Liver (tissue), 9 donors: Measurements from ENCODE around the gene VPS52. TPM values are rescaled to one million over a fixed set of nuclear protein-coding genes. Genes with fewer than 3 reads are reported as not detected.

Experiments used
- DNase-seq: peaks from one replicate; pipeline ENCODE4 v3.0.0-alpha.2; 2017; ENCODE audit warnings: low spot score
- H3K27ac ChIP-seq, 2 donors: one replicate each; pipeline ENCODE4 v1.7.0; 2013; ENCODE audit warnings: inconsistent platforms in 2 of 2, low read length in 2 of 2, control low read depth in 1 of 2, low read depth in 1 of 2, mild to moderate bottlenecking in 1 of 2
- H3K27me3 ChIP-seq, 4 donors: one replicate each; pipeline versions ENCODE4 v1.6.1 to v1.7.0; 2013; ENCODE audit warnings: low read length in 3 of 4, inconsistent platforms in 1 of 4, mild to moderate bottlenecking in 1 of 4, moderate library complexity in 1 of 4; ENCODE audit not compliant: control insufficient read depth in 4 of 4, insufficient read depth in 4 of 4
- H3K36me3 ChIP-seq, 4 donors: one replicate each; pipeline versions ENCODE4 v1.6.1 to v1.7.0; 2013; ENCODE audit warnings: low read length in 3 of 4, mild to moderate bottlenecking in 3 of 4, low read depth in 1 of 4, moderate library complexity in 1 of 4; ENCODE audit not compliant: control insufficient read depth in 4 of 4, insufficient read depth in 3 of 4
- H3K4me1 ChIP-seq, 4 donors: one replicate each; pipeline versions ENCODE4 v1.6.1 to v1.7.0; 2013; ENCODE audit warnings: low read length in 3 of 4, mild to moderate bottlenecking in 3 of 4, moderate library complexity in 1 of 4; ENCODE audit not compliant: control insufficient read depth in 4 of 4, insufficient read depth in 4 of 4
- H3K4me3 ChIP-seq, 3 donors: one replicate each; pipeline versions ENCODE4 v1.6.1 to v1.7.0; 2013; ENCODE audit warnings: low read length in 3 of 3, control low read depth in 1 of 3, low read depth in 1 of 3, mild to moderate bottlenecking in 1 of 3
- H3K9ac ChIP-seq, 2 donors: one replicate each; pipeline ENCODE4 v1.7.0; 2013; ENCODE audit warnings: low read length in 2 of 2, mild to moderate bottlenecking in 2 of 2, moderate library complexity in 2 of 2, control low read depth in 1 of 2, low read depth in 1 of 2
- H3K9me3 ChIP-seq, 4 donors: one replicate each; pipeline versions ENCODE4 v1.6.1 to v1.7.0; 2013; ENCODE audit warnings: low read length in 3 of 4; ENCODE audit not compliant: control insufficient read depth in 4 of 4
- EGR1 ChIP-seq, 2 donors: IDR thresholded peaks; 2 replicates each; pipeline ENCODE4 v1.6.1; 2016 to 2018; ENCODE audit warnings: antibody characterized with exemption in 2 of 2, low read depth in 2 of 2
- FOXA1 ChIP-seq: IDR thresholded peaks from 2 replicates; pipeline ENCODE4 v1.6.1; 2016; ENCODE audit warnings: antibody characterized with exemption
- FOXA2 ChIP-seq: IDR thresholded peaks from 2 replicates; pipeline ENCODE4 v1.6.1; 2016; ENCODE audit warnings: antibody characterized with exemption
- GABPA ChIP-seq, 2 donors: IDR thresholded peaks in 1 of 2; conservative IDR thresholded peaks in 1 of 2; 2 replicates each; pipeline ENCODE4 v1.6.1; 2016; ENCODE audit warnings: antibody characterized with exemption in 2 of 2, mild to moderate bottlenecking in 1 of 2, moderate library complexity in 1 of 2
- HNF4A ChIP-seq, 2 donors: conservative IDR thresholded peaks; 2 replicates each; pipeline ENCODE4 v1.6.1; 2016; ENCODE audit warnings: antibody characterized with exemption in 2 of 2, mild to moderate bottlenecking in 2 of 2
- HNF4G ChIP-seq: IDR thresholded peaks from 2 replicates; pipeline ENCODE4 v1.6.1; 2016; ENCODE audit warnings: antibody characterized with exemption
- JUND ChIP-seq, 2 donors: IDR thresholded peaks; 2 replicates each; pipeline ENCODE4 v1.6.1; 2016; ENCODE audit warnings: antibody characterized with exemption in 2 of 2
- RAD21 ChIP-seq, 2 donors: IDR thresholded peaks; 2 replicates each; pipeline ENCODE4 v1.6.1; 2016; ENCODE audit warnings: antibody characterized with exemption in 2 of 2, mild to moderate bottlenecking in 2 of 2
- RXRA ChIP-seq, 2 donors: IDR thresholded peaks; 2 replicates each; pipeline ENCODE4 v1.6.1; 2017 to 2018; ENCODE audit warnings: antibody characterized with exemption in 2 of 2, mild to moderate bottlenecking in 1 of 2
- TAF1 ChIP-seq: conservative IDR thresholded peaks from 2 replicates; pipeline ENCODE4 v1.6.1; 2016; ENCODE audit warnings: antibody characterized with exemption, mild to moderate bottlenecking
- YY1 ChIP-seq: IDR thresholded peaks from 2 replicates; pipeline ENCODE4 v1.6.1; 2016; ENCODE audit warnings: antibody characterized with exemption, mild to moderate bottlenecking
- WGBS: extraction: QIAGEN DNeasy Blood & Tissue Kit; methylation state at CpG from one replicate; pipeline ENCODE4 v1.1.7; 2013; 5-methylcytosine and 5-hydroxymethylcytosine counted together
- polyA plus RNA-seq, 2 donors: library from polyadenylated mRNA; stranded (reverse) in 1 of 2; unstranded in 1 of 2; fragments of 200-250 nt in 1 of 2; fragments of >200 nt in 1 of 2; fragmentation: Nextera tagmentation in 1 of 2; extraction: Ambion mirVana in 1 of 2; gene quantifications; one replicate each; pipeline versions ENCODE4 v1.2.1 to v1.2.3, GENCODE V29; 2013 to 2015
- total RNA-seq, 2 donors: library from RNA; depleted of rRNA; stranded (reverse); fragments of >200 nt; gene quantifications; one replicate each; pipeline ENCODE4 v1.2.3, GENCODE V29; 2014
- TF ChIP-seq, protein P1 (sequence below): IDR thresholded peaks from 2 replicates; pipeline ENCODE4 v1.6.1; 2016; ENCODE audit warnings: antibody characterized with exemption
- TF ChIP-seq, protein P2 (sequence below): IDR thresholded peaks from 2 replicates; pipeline ENCODE4 v1.6.1; 2016; ENCODE audit warnings: antibody characterized with exemption
- TF ChIP-seq, protein P3 (sequence below): fragments of 150-350 bp; IDR thresholded peaks from 2 replicates; pipeline ENCODE4 v1.5.1; 2017; ENCODE audit warnings: improper control_type of control experiment, low read depth, low read length; ENCODE audit not compliant: missing input control
- donor health status: healthy.
- donor health status: healthy.
- donor health status: healthy.
- donor health status: healthy.
- donor health status: healthy.

Gene VPS52
- total and polyA plus RNA-seq, 4 donors = 21.3 to 33.4 (median 25.3) TPM

DNA sequence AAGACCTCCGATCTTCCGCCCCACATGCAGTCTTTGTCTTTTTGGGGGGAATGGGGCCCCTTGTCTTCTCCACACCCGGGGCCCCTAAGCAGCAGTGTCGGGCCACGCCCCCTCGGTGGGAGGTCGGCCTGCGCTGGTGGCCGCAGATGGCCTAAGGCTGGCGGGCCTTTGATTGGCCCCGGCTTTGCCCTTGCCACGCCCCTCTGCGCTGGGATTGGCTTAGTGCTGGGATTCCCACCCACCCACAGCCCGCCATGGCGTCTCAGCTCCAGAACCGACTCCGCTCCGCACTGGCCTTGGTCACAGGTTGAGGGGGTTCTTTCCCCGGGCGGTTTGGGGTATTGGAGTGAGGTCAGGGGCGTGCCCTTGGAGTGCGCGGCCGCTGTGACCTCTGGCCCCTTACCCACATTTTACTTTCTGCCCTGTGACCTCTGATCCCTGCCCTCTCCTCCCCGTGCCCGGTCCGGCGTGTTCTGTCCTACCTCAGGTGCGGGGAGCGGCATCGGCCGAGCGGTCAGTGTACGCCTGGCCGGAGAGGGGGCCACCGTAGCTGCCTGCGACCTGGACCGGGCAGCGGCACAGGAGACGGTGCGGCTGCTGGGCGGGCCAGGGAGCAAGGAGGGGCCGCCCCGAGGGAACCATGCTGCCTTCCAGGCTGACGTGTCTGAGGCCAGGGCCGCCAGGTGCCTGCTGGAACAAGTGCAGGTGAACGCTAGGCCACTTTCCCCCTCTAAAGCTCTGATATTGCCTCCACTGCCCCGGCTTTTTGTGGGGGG is 67.1 kb downstream of the VPS52 start, which contains the start of gene HSD17B8 (continued):
- TF ChIP-seq, protein P1, sequence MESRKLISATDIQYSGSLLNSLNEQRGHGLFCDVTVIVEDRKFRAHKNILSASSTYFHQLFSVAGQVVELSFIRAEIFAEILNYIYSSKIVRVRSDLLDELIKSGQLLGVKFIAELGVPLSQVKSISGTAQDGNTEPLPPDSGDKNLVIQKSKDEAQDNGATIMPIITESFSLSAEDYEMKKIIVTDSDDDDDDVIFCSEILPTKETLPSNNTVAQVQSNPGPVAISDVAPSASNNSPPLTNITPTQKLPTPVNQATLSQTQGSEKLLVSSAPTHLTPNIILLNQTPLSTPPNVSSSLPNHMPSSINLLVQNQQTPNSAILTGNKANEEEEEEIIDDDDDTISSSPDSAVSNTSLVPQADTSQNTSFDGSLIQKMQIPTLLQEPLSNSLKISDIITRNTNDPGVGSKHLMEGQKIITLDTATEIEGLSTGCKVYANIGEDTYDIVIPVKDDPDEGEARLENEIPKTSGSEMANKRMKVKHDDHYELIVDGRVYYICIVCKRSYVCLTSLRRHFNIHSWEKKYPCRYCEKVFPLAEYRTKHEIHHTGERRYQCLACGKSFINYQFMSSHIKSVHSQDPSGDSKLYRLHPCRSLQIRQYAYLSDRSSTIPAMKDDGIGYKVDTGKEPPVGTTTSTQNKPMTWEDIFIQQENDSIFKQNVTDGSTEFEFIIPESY = peak; percentile 47
- TF ChIP-seq HNF4A (conservative IDR thresholded peaks at IDR 0.05) (peak; percentile 77 to 80), FOXA1 (no peak), GABPA (IDR thresholded peaks at IDR 0.05 in 1 of 2, conservative IDR thresholded peaks at IDR 0.05 in 1 of 2) (peak in 1 of 2 donors; percentile 12)

DNA sequence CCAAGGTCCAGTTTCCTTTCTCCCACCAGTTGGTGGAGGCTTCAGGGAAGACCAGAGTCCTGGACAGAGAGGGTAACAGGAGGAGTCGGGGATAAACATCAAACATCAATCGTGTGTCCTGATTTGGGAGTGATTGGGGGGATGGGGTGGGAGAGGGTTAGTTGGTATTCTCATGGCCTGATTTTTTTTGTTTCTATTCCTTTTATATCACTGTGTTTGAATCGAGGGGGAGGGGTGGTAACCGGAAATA is 67.6 kb downstream of the VPS52 start:
- H3K4me3 ChIP-seq = peak overlapping the region in 1 of 3 donors; percentile 68
- no peak for DNase-seq
- H3K9me3 ChIP-seq = no peaks in the 10 kb centered on the region
- no peaks in the 10 kb centered on the region for H3K27me3 ChIP-seq
- peaks cover 9 to 56% (median 40%) of the 10 kb centered on the region in 4 donors for H3K4me1 ChIP-seq
- TF ChIP-seq, protein P2, sequence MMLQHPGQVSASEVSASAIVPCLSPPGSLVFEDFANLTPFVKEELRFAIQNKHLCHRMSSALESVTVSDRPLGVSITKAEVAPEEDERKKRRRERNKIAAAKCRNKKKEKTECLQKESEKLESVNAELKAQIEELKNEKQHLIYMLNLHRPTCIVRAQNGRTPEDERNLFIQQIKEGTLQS = no peak
- TF ChIP-seq RAD21 (IDR thresholded peaks at IDR 0.05) = no peak
- TF ChIP-seq, protein P3, sequence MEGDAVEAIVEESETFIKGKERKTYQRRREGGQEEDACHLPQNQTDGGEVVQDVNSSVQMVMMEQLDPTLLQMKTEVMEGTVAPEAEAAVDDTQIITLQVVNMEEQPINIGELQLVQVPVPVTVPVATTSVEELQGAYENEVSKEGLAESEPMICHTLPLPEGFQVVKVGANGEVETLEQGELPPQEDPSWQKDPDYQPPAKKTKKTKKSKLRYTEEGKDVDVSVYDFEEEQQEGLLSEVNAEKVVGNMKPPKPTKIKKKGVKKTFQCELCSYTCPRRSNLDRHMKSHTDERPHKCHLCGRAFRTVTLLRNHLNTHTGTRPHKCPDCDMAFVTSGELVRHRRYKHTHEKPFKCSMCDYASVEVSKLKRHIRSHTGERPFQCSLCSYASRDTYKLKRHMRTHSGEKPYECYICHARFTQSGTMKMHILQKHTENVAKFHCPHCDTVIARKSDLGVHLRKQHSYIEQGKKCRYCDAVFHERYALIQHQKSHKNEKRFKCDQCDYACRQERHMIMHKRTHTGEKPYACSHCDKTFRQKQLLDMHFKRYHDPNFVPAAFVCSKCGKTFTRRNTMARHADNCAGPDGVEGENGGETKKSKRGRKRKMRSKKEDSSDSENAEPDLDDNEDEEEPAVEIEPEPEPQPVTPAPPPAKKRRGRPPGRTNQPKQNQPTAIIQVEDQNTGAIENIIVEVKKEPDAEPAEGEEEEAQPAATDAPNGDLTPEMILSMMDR = no peak
- no peak for TF ChIP-seq JUND (IDR thresholded peaks at IDR 0.05)
- no peak for TF ChIP-seq HNF4A (conservative IDR thresholded peaks at IDR 0.05)
- no peak for TF ChIP-seq RXRA (IDR thresholded peaks at IDR 0.05)
- TF ChIP-seq, protein P1 = no peak
- no peak for TF ChIP-seq HNF4G
- no peak for TF ChIP-seq FOXA1
- no peak for TF ChIP-seq TAF1
- peaks cover 3 to 19% (median 12%) of the 10 kb centered on the region in 4 donors for H3K36me3 ChIP-seq
- H3K27ac ChIP-seq = no peak overlapping the region
- no peak overlapping the region for H3K9ac ChIP-seq
- WGBS = 4% methylated on average over 4 of the region's 4 CpGs

DNA sequence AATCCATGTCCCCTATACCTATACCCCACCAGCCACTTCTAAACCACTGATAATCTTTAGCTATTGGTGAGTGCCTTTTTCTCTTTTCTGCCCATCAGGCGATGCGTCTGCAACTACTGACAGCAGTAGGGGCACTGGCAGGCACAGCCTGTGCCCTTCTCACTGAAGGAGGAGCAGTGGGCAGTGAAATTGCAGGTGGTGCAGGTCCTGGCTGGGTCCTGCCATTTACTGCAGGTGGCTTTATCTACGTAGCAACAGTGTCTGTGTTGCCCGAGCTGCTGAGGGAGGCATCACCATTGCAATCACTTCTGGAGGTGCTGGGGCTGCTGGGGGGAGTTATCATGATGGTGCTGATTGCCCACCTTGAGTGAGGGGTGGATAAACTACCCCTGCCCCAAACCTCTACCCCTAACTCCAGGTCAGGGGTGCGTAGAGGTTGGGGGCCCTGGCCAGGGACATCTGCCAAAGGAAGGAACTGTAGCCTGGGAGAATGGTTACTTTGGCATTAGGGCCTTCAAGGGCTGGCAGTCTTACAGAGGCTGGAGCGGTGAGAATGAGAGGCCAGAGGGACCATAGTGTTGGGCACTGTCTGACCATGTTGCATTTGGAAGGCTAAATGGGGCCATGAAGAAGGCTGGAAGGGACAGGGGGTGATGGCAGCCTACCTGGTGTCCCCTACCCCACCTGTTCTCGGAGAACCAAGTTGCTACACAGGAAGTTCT is 68.1 kb downstream of the VPS52 start:
- peaks cover 9 to 57% (median 40%) of the 10 kb centered on the region in 4 donors for H3K4me1 ChIP-seq
- no peak overlapping the region for H3K27ac ChIP-seq
- no peak overlapping the region for H3K4me3 ChIP-seq
- peaks cover 3 to 19% (median 12%) of the 10 kb centered on the region in 4 donors for H3K36me3 ChIP-seq
- H3K9me3 ChIP-seq = no peaks in the 10 kb centered on the region
- no peak for DNase-seq
- 92% methylated on average over 7 of the region's 7 CpGs for WGBS
- no peak overlapping the region for H3K9ac ChIP-seq
- no peaks in the 10 kb centered on the region for H3K27me3 ChIP-seq
- TF ChIP-seq HNF4G (no peak), EGR1 (IDR thresholded peaks at IDR 0.05; ENCODE audit: low read depth in 2 of 2) (no peak), TAF1 (no peak), JUND (IDR thresholded peaks at IDR 0.05) (no peak), RXRA (IDR thresholded peaks at IDR 0.05) (no peak), FOXA1 (no peak), RAD21 (IDR thresholded peaks at IDR 0.05) (no peak), FOXA2 (no peak), GABPA (IDR thresholded peaks at IDR 0.05 in 1 of 2, conservative IDR thresholded peaks at IDR 0.05 in 1 of 2) (no peak), HNF4A (conservative IDR thresholded peaks at IDR 0.05) (no peak), YY1 (no peak)
- TF ChIP-seq, protein P1 = no peak
- TF ChIP-seq, protein P3 = no peak
- TF ChIP-seq, protein P2 = no peak
